ENCODE data around the gene PPARD. TPM values are rescaled to one million over a fixed set of nuclear protein-coding genes. Genes with fewer than 3 reads are reported as not detected.
A peak's percentile ranks its signal among the peaks of the same experiment; 100 is the strongest.

Gene PPARD
- polyA plus RNA-seq, 3 donors = 1.2 to 22.0 (median 2.4) TPM

DNA sequence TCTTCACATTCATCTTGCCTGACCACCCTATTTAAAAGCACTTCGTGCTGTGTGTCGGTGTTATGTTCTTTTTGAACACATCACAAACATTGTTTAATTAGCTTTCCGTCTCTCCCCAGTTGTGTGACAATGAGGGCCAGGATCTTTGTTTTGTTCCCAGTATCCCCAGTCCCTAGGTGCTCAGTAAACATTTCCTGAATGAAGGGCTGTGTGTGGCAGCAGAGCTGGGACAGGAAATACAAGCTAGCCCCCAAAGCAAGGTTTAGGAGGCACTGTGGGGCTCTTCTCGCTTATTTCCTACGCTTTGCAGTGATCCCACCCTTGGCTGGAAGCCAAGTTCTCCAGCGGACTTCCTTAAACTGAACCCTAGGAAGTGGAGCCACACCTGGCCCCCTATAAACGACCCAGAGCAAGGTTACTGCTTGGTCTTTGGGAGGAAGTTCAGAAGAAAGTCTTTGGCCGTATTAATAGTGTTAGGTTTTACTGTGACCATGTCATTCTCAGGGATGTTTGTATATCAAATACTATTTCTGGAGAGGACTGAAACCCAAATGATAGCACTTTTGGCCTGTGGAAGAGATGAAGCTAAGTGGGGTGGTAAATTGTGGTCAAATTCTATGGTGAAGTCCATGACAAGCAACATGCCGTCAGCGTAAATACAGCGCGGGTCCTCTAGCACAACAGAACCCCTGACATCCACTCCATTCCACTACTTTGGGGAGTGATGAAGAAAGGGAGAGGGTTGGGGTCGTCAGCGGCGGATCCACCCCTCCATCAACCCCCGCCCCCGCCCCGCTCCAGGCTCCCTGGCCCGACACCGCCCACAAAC is 109.2 kb downstream of the PPARD start:
- Mint-ChIP-seq H3K36me3 (peaks cover 13 to 14% of the 10 kb centered on the region in 2 donors), H3K4me1 (peaks cover 38% of the 10 kb centered on the region), H3K27ac (peak overlapping the region in 4 of 7 donors; percentile 56 to 82 (median 71)), H3K4me3 (peak overlapping the region; percentile 82 to 86), H3K27me3 (ENCODE audit: low read depth in 3 of 3) (peaks cover 12 to 26% (median 20%) of the 10 kb centered on the region in 3 donors), H3K9me3 (peaks cover 0 to 2% (median 0%) of the 10 kb centered on the region in 7 donors)
- no peak for DNase-seq
- H4K20me1 ChIP-seq (ENCODE audit: insufficient read depth, low read length) = no peaks in the 10 kb centered on the region
- H3K27ac ChIP-seq (ENCODE audit: low read depth in 1 of 2, low read length in 2 of 2) = no peak overlapping the region
- intact Hi-C loops (cut with micrococcal nuclease) = loop anchor here in 1 of 2 donors (1.0 kb wide), 1 partner anchor 109 kb away; the partner anchor contains the start of gene PPARD
- 2% methylated on average over 5 of the region's 20 CpGs for WGBS (ENCODE audit: insufficient coverage)
- H3K27me3 ChIP-seq (ENCODE audit: control insufficient read depth in 2 of 2, insufficient read depth in 2 of 2, low read length in 2 of 2) = peaks cover 0 to 7% of the 10 kb centered on the region in 2 donors
- H2AFZ ChIP-seq (ENCODE audit: insufficient read depth, low read depth, low read length, poor library complexity, severe bottlenecking) = peak overlapping the region; percentile 82
- no peak overlapping the region for H3K9ac ChIP-seq (ENCODE audit: insufficient read depth, low read length, poor library complexity, severe bottlenecking)
- peak overlapping the region in 1 of 3 experiments; percentile 84 for H3K4me3 ChIP-seq (replicated peaks in 1 of 3; ENCODE audit: low read depth in 2 of 3, low read length in 3 of 3)
- peaks cover 4% of the 10 kb centered on the region for H3K79me2 ChIP-seq (ENCODE audit: insufficient read depth, low read length)
- H3K4me1 ChIP-seq (ENCODE audit: control insufficient read depth in 1 of 2, insufficient read depth in 2 of 2, low read length in 2 of 2) = peaks cover 29 to 37% of the 10 kb centered on the region in 2 donors
- TF ChIP-seq, protein P1, sequence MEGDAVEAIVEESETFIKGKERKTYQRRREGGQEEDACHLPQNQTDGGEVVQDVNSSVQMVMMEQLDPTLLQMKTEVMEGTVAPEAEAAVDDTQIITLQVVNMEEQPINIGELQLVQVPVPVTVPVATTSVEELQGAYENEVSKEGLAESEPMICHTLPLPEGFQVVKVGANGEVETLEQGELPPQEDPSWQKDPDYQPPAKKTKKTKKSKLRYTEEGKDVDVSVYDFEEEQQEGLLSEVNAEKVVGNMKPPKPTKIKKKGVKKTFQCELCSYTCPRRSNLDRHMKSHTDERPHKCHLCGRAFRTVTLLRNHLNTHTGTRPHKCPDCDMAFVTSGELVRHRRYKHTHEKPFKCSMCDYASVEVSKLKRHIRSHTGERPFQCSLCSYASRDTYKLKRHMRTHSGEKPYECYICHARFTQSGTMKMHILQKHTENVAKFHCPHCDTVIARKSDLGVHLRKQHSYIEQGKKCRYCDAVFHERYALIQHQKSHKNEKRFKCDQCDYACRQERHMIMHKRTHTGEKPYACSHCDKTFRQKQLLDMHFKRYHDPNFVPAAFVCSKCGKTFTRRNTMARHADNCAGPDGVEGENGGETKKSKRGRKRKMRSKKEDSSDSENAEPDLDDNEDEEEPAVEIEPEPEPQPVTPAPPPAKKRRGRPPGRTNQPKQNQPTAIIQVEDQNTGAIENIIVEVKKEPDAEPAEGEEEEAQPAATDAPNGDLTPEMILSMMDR (IDR thresholded peaks at IDR 0.05) = no peak
- peak overlapping the region; percentile 86 for H3K4me2 ChIP-seq (replicated peaks; ENCODE audit: extremely low read depth, low read length, poor library complexity, severe bottlenecking)
- H3K9me3 ChIP-seq (replicated peaks in 1 of 2; ENCODE audit: control insufficient read depth in 1 of 2, insufficient read depth in 1 of 2, low read length in 2 of 2) = no peaks in the 10 kb centered on the region
- peaks cover 0 to under 1% of the 10 kb centered on the region in 2 donors for H3K36me3 ChIP-seq (replicated peaks in 1 of 2; ENCODE audit: control insufficient read depth in 1 of 2, insufficient read depth in 2 of 2, low read length in 2 of 2)

- Histone ChIP-seq H3K4me1 (ENCODE audit: control insufficient read depth in 1 of 2, insufficient read depth in 2 of 2, low read length in 2 of 2) (peaks cover 29 to 37% of the 10 kb centered on the region in 2 donors), H3K27ac (ENCODE audit: low read depth in 1 of 2, low read length in 2 of 2) (no peak within 1 kb of the TSS), H3K27me3 (ENCODE audit: control insufficient read depth in 2 of 2, insufficient read depth in 2 of 2, low read length in 2 of 2) (peaks cover 0 to 7% of the 10 kb centered on the region in 2 donors), H3K9me3 (replicated peaks in 1 of 2; ENCODE audit: control insufficient read depth in 1 of 2, insufficient read depth in 1 of 2, low read length in 2 of 2) (no peaks in the 10 kb centered on the region), H3K4me3 (replicated peaks in 1 of 3; ENCODE audit: low read depth in 2 of 3, low read length in 3 of 3) (peak within 1 kb of the TSS; percentile 53 to 84 (median 73)), H3K4me2 (replicated peaks; ENCODE audit: extremely low read depth, low read length, poor library complexity, severe bottlenecking) (peak within 1 kb of the TSS; percentile 86), H3K9ac (ENCODE audit: insufficient read depth, low read length, poor library complexity, severe bottlenecking) (peak within 1 kb of the TSS; percentile 64), H2AFZ (ENCODE audit: insufficient read depth, low read depth, low read length, poor library complexity, severe bottlenecking) (peak within 1 kb of the TSS; percentile 82), H4K20me1 (ENCODE audit: insufficient read depth, low read length) (no peaks in the 10 kb centered on the region), H3K36me3 (replicated peaks in 1 of 2; ENCODE audit: control insufficient read depth in 1 of 2, insufficient read depth in 2 of 2, low read length in 2 of 2) (peaks cover 0 to 7% of the 10 kb centered on the region in 2 donors), H3K79me2 (ENCODE audit: insufficient read depth, low read length) (peaks cover 4% of the 10 kb centered on the region)
- DNase-seq = peak; percentile 88 to 93 (median 92)
- peaks cover 16 to 20% of the 10 kb centered on the region in 2 donors for H3K36me3 Mint-ChIP-seq
- intact Hi-C loops (cut with micrococcal nuclease) = loop anchor here in 1 of 2 donors (1.0 kb wide), 1 partner anchor 110 kb away; the partner anchor contains the start of gene PPARD
- H3K27ac Mint-ChIP-seq = peak within 1 kb of the TSS in 5 of 7 donors; percentile 30 to 82 (median 68)
- under 1% methylated on average over 73 of the region's 87 CpGs for WGBS (ENCODE audit: insufficient coverage)
- peaks cover 0 to 2% (median 0%) of the 10 kb centered on the region in 7 donors for H3K9me3 Mint-ChIP-seq
- peaks cover 37% of the 10 kb centered on the region for H3K4me1 Mint-ChIP-seq
- peaks cover 12 to 23% (median 20%) of the 10 kb centered on the region in 3 donors for H3K27me3 Mint-ChIP-seq (ENCODE audit: low read depth in 3 of 3)
- H3K4me3 Mint-ChIP-seq = peak within 1 kb of the TSS; percentile 82 to 86
- TF ChIP-seq, protein P1 (IDR thresholded peaks at IDR 0.05) = no peak
Measured at GRCh38 chr6:35452183-35453090, 110.1 kb downstream of the PPARD start, which contains the start of gene FANCE. TSS of gene FANCE (plus strand) at chr6:35452338. CDS start at chr6:35452546, 208 bp downstream.
